Bronchial epithelial cell (primary cell): ENCODE results near the gene AK9. TPM values are rescaled to one million over a fixed set of nuclear protein-coding genes. Genes with fewer than 3 reads are reported as not detected.

Source experiments
- DNase-seq: peaks from one replicate; pipeline ENCODE4 v3.0.0-alpha.2; 2010; ENCODE audit warnings: low read depth
- FAIRE-seq: peaks from 2 replicates; lab custom pipeline; 2011; peaks lifted over from hg19 to GRCh38; lab: Jason Lieb, UNC
- H3K27me3 ChIP-seq: 2 replicates; pipeline ENCODE4 v1.5.1; 2011; ENCODE audit warnings: low read length; ENCODE audit not compliant: control insufficient read depth, insufficient read depth
- H3K36me3 ChIP-seq: 2 replicates; pipeline ENCODE4 v1.5.1; 2011; ENCODE audit warnings: low read length; ENCODE audit not compliant: control insufficient read depth, insufficient read depth
- H3K4me3 ChIP-seq: 2 replicates; pipeline ENCODE4 v1.5.1; 2011; ENCODE audit warnings: mild to moderate bottlenecking, low read depth, low read length, control low read depth
- total RNA-seq: library from RNA; depleted of rRNA; stranded (reverse); fragments of >200 nt; gene quantifications from 2 replicates; pipeline ENCODE4 v1.2.1, GENCODE V29; 2014
- TF ChIP-seq, protein P1 (sequence below): IDR thresholded peaks from 2 replicates; pipeline ENCODE4 v1.5.1; 2011; ENCODE audit warnings: mild to moderate bottlenecking, moderate library complexity, low read length, control low read depth, inconsistent platforms; ENCODE audit not compliant: insufficient read depth, severe bottlenecking

Gene AK9
- total RNA-seq, 1 donor from 2014 or later, result 3.2 TPM

DNA sequence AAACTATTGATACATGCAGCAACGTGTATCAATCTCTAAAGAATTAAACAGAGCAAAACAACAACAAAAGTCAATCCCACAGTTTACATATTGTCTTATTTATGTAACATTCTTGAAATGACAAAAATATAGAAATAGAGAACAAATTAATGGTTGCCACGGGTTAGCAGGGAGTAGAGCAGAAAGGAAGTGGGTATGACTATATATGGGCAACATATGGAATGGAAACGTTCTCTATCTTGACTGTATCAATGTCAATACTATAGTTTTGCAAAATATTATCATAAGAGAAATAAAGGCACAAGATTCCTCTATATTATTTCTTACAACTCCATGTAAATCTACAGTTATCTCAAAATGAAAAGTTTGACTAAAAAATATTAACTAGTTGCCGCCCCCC is 12.8 kb downstream of the AK9 start:
- H3K36me3 ChIP-seq, result no peaks in the 10 kb centered on the region
- DNase-seq (no peak), FAIRE-seq (no peak)
- no peaks in the 10 kb centered on the region for H3K27me3 ChIP-seq
- no peak overlapping the region for H3K4me3 ChIP-seq
- TF ChIP-seq, protein P1, sequence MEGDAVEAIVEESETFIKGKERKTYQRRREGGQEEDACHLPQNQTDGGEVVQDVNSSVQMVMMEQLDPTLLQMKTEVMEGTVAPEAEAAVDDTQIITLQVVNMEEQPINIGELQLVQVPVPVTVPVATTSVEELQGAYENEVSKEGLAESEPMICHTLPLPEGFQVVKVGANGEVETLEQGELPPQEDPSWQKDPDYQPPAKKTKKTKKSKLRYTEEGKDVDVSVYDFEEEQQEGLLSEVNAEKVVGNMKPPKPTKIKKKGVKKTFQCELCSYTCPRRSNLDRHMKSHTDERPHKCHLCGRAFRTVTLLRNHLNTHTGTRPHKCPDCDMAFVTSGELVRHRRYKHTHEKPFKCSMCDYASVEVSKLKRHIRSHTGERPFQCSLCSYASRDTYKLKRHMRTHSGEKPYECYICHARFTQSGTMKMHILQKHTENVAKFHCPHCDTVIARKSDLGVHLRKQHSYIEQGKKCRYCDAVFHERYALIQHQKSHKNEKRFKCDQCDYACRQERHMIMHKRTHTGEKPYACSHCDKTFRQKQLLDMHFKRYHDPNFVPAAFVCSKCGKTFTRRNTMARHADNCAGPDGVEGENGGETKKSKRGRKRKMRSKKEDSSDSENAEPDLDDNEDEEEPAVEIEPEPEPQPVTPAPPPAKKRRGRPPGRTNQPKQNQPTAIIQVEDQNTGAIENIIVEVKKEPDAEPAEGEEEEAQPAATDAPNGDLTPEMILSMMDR, result no peak

GRCh38 chr6:109676724-109677123 is 14.3 kb downstream of the AK9 start:
- DNase-seq (no peak), FAIRE-seq (no peak)
- H3K36me3 ChIP-seq, result no peaks in the 10 kb centered on the region
- no peak overlapping the region for H3K4me3 ChIP-seq
- TF ChIP-seq, protein P1, result no peak
- H3K27me3 ChIP-seq, result no peaks in the 10 kb centered on the region

- TF ChIP-seq, protein P1, result no peak
- no peak overlapping the region for H3K4me3 ChIP-seq
- no peaks in the 10 kb centered on the region for H3K27me3 ChIP-seq
- DNase-seq (no peak), FAIRE-seq (no peak)
- H3K36me3 ChIP-seq, result no peaks in the 10 kb centered on the region
Measured at GRCh38 chr6:109672839-109673238, 18.2 kb downstream of the AK9 start.

GRCh38 chr6:109672175-109672574 is 18.8 kb downstream of the AK9 start:
- H3K36me3 ChIP-seq, result no peaks in the 10 kb centered on the region
- TF ChIP-seq, protein P1, result no peak
- H3K4me3 ChIP-seq, result no peak overlapping the region
- FAIRE-seq (no peak), DNase-seq (no peak)
- H3K27me3 ChIP-seq, result no peaks in the 10 kb centered on the region

- no peak overlapping the region for H3K4me3 ChIP-seq
- TF ChIP-seq, protein P1, result no peak
- H3K27me3 ChIP-seq, result no peaks in the 10 kb centered on the region
- no peaks in the 10 kb centered on the region for H3K36me3 ChIP-seq
- DNase-seq (no peak), FAIRE-seq (no peak)
Measured at GRCh38 chr6:109671733-109672132, 19.3 kb downstream of the AK9 start.

DNA sequence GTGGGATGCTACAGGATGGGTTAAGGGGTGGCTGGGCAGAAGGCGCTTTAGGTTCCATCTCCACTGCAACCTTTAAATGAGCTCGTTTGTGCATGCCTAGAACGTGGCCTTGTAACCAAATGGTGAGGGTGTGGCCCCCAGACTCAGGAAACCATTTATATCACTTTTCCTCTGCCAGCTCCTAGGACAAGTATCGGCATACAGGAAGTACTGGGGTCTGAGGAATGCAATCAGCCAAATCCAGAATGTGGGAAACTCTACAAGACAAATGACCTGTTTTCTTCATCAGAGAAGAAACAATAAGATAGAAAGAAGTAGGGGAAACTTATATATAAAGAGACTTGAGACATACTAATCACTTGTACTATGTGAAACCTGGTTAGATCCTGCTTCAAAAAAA is 21.2 kb downstream of the AK9 start:
- H3K27me3 ChIP-seq, result no peaks in the 10 kb centered on the region
- DNase-seq, result no peak
- TF ChIP-seq, protein P1, result no peak
- H3K4me3 ChIP-seq, result no peak overlapping the region
- no peak for FAIRE-seq
- no peaks in the 10 kb centered on the region for H3K36me3 ChIP-seq
